SJCRH30 (cell line): Measurements from ENCODE around the gene RAB11FIP5. TPM values are rescaled to one million over a fixed set of nuclear protein-coding genes. Genes with fewer than 3 reads are reported as not detected.
"Not testable (repeated sequence)": the region's sequence is repeated elsewhere in the genome, so short reads cannot be mapped to it uniquely, and the experiment has no call there.

Experiments used
- DNase-seq, 2 experiments: peaks; one replicate each; pipeline ENCODE4 v3.0.0-alpha.2; 2015 to 2020
- H3K27ac ChIP-seq: fragments of 250-450 bp; sonication (Bioruptor Pico); 2 replicates; pipeline ENCODE4 v1.5.1; 2020; ENCODE audit warnings: mild to moderate bottlenecking, moderate library complexity
- H3K27me3 ChIP-seq: fragments of 250-450 bp; sonication (Bioruptor Pico); 2 replicates; pipeline ENCODE4 v1.5.1; 2020; ENCODE audit warnings: mild to moderate bottlenecking, moderate library complexity
- H3K36me3 ChIP-seq: fragments of 250-450 bp; sonication (Bioruptor Pico); 2 replicates; pipeline ENCODE4 v1.5.1; 2020; ENCODE audit warnings: mild to moderate bottlenecking, moderate library complexity
- H3K4me1 ChIP-seq: fragments of 250-450 bp; sonication (Bioruptor Pico); 2 replicates; pipeline ENCODE4 v1.5.1; 2020; ENCODE audit warnings: mild to moderate bottlenecking, moderate library complexity
- H3K4me3 ChIP-seq: fragments of 250-450 bp; sonication (Bioruptor Pico); 2 replicates; pipeline ENCODE4 v1.5.1; 2020; ENCODE audit warnings: mild to moderate bottlenecking, moderate library complexity
- H3K9me3 ChIP-seq: fragments of 250-450 bp; sonication (Bioruptor Pico); replicated peaks from 2 replicates; pipeline ENCODE4 v1.5.1; 2020; ENCODE audit warnings: mild to moderate bottlenecking, moderate library complexity
- total RNA-seq: library from RNA; depleted of rRNA; stranded (reverse); fragments of >200 nt; shearing (Covaris generic); gene quantifications from 2 replicates; pipeline ENCODE4 v1.2.3, GENCODE V29; 2014; rRNA removed

Gene RAB11FIP5
- total RNA-seq, result 7.9 and 8.1 TPM in 2 replicates

- Histone ChIP-seq H3K9me3 (no peaks in the 10 kb centered on the region), H3K4me1 (peaks cover 5% of the 10 kb centered on the region), H3K36me3 (no peaks in the 10 kb centered on the region), H3K27ac (peak within 1 kb of the TSS; percentile 67), H3K27me3 (no peaks in the 10 kb centered on the region), H3K4me3 (peak within 1 kb of the TSS; percentile 85)
- peak; percentile 70 to 81 for DNase-seq
Measured at GRCh38 chr2:73112913-73113854, at the start of gene RAB11FIP5. Gene RAB11FIP5 (minus strand): TSS chr2:73112948. CDS start chr2:73112777, 171 bp downstream.

DNA sequence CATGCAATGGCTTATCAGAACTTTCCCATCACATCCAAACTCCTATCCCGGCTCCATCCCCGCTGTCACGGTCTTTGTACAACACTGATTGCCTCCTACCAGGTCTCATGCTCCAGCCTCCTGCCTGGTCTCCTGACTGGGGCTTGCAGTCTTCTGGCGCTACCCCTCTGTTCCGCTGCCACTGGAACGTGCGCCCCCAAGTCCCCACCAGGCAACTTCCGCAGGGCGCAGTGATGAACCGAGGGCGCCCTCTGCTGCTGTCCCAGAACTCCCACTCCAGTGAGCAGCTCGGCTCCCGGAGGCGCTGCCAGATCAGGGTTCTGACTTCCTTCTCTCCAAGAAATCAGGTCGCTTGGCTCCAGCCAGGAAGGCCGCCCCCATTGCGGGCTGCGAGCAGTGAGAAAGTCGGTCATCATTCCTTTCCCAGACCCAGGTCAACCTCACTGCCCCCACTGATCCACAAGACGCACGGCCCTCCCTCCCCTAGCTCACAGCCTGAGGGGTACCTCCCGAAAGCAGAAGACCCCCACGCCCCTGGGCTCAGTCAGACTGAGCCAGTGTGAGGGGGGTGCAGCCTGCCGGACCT is 43.9 kb upstream of the RAB11FIP5 start:
- H3K4me1 ChIP-seq, result no peaks in the 10 kb centered on the region
- H3K9me3 ChIP-seq, result no peaks in the 10 kb centered on the region; the same call in 1 of the 2 replicates
- no peaks in the 10 kb centered on the region for H3K36me3 ChIP-seq
- H3K27ac ChIP-seq, result no peak overlapping the region
- no peak overlapping the region for H3K4me3 ChIP-seq
- H3K27me3 ChIP-seq, result peaks cover 16% of the 10 kb centered on the region; the same call in 1 of the 2 replicates
- peak; percentile 62 to 73 for DNase-seq

GRCh38 chr2:73142937-73143336 is 30.2 kb upstream of the RAB11FIP5 start:
- no peak for DNase-seq
- no peaks in the 10 kb centered on the region for H3K9me3 ChIP-seq
- no peaks in the 10 kb centered on the region for H3K4me1 ChIP-seq
- no peak overlapping the region for H3K4me3 ChIP-seq
- H3K27ac ChIP-seq, result no peak overlapping the region
- no peaks in the 10 kb centered on the region for H3K27me3 ChIP-seq
- H3K36me3 ChIP-seq, result no peaks in the 10 kb centered on the region

- Histone ChIP-seq H3K4me3 (no peak overlapping the region), H3K9me3 (no peaks in the 10 kb centered on the region), H3K4me1 (no peaks in the 10 kb centered on the region), H3K36me3 (no peaks in the 10 kb centered on the region), H3K27me3 (no peaks in the 10 kb centered on the region), H3K27ac (no peak overlapping the region)
- no peak for DNase-seq
Measured at GRCh38 chr2:73141896-73142295, 29.1 kb upstream of the RAB11FIP5 start.

DNA sequence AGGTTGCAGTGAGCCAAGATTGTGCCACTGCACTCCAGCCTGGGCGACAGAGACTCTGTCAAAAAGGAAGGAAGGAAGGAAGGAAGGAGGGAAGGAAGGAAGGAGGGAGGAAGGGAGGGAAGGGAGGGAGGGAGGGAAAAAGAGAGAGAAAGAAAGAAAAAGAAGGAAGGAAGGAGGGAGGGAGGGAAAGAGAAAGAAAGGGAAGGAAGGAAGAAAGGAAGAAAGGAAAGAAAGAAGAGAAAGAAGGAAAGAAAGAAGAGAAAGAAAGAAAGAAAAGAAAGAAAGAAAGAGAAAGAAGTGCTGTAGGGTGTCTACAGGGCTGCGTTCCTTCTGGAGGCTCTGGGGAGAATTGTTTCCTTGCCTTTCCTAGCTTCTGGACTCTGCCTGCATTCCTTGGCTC is 22.5 kb upstream of the RAB11FIP5 start:
- no peaks in the 10 kb centered on the region for H3K36me3 ChIP-seq
- H3K9me3 ChIP-seq, result no peaks in the 10 kb centered on the region
- no peak overlapping the region for H3K4me3 ChIP-seq
- H3K27ac ChIP-seq, result no peak overlapping the region
- no peaks in the 10 kb centered on the region for H3K4me1 ChIP-seq
- DNase-seq, result no peak
- H3K27me3 ChIP-seq, result peaks cover 3% of the 10 kb centered on the region; the same call in 1 of the 2 replicates

DNA sequence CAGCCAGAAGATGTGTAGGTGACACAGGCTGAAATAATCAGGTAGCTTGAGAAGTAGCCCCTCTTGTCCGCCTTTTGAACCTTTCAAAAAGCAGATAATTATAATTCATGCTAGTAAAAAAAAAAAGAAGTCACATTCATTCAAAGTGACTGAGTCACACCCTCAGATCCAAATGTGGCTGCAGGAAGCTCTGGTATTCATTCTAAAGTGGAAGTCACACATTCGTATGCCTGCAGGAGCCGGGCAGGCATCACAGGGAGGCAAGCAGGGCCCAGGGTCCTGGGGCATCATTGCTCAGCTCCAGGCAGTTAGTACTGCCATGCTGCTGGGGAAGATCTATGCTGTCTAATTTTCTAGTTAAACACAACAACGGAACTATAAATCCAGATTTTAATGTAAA is 21.7 kb upstream of the RAB11FIP5 start:
- no peaks in the 10 kb centered on the region for H3K36me3 ChIP-seq
- peaks cover 3% of the 10 kb centered on the region; the same call in 1 of the 2 replicates for H3K27me3 ChIP-seq
- no peaks in the 10 kb centered on the region for H3K4me1 ChIP-seq
- DNase-seq, result no peak
- no peak overlapping the region for H3K27ac ChIP-seq
- H3K9me3 ChIP-seq, result no peaks in the 10 kb centered on the region
- H3K4me3 ChIP-seq, result no peak overlapping the region

GRCh38 chr2:73133566-73134197 is 20.9 kb upstream of the RAB11FIP5 start:
- H3K27ac ChIP-seq, result no peak overlapping the region
- H3K27me3 ChIP-seq, result peaks cover 3% of the 10 kb centered on the region; the same call in 1 of the 2 replicates
- no peak overlapping the region for H3K4me3 ChIP-seq
- DNase-seq, result no peak
- H3K9me3 ChIP-seq, result no peaks in the 10 kb centered on the region
- H3K36me3 ChIP-seq, result no peaks in the 10 kb centered on the region
- no peaks in the 10 kb centered on the region for H3K4me1 ChIP-seq

- H3K27ac ChIP-seq, result no peak overlapping the region
- H3K4me1 ChIP-seq, result no peaks in the 10 kb centered on the region
- no peaks in the 10 kb centered on the region; the same call in 1 of the 2 replicates for H3K9me3 ChIP-seq
- peaks cover 3% of the 10 kb centered on the region; the same call in 1 of the 2 replicates for H3K27me3 ChIP-seq
- H3K36me3 ChIP-seq, result no peaks in the 10 kb centered on the region
- no peak for DNase-seq
- H3K4me3 ChIP-seq, result no peak overlapping the region
Measured at GRCh38 chr2:73131807-73132206, 19.1 kb upstream of the RAB11FIP5 start.

GRCh38 chr2:73130790-73131189 is 18.0 kb upstream of the RAB11FIP5 start:
- Histone ChIP-seq H3K27ac (no peak overlapping the region), H3K36me3 (no peaks in the 10 kb centered on the region), H3K9me3 (no peaks in the 10 kb centered on the region; the same call in 1 of the 2 replicates), H3K4me1 (no peaks in the 10 kb centered on the region), H3K4me3 (no peak overlapping the region), H3K27me3 (0 out of 2 replicates have a peak, but pooled peaks cover 3% of the 10 kb centered on the region)
- DNase-seq, result no peak

DNA sequence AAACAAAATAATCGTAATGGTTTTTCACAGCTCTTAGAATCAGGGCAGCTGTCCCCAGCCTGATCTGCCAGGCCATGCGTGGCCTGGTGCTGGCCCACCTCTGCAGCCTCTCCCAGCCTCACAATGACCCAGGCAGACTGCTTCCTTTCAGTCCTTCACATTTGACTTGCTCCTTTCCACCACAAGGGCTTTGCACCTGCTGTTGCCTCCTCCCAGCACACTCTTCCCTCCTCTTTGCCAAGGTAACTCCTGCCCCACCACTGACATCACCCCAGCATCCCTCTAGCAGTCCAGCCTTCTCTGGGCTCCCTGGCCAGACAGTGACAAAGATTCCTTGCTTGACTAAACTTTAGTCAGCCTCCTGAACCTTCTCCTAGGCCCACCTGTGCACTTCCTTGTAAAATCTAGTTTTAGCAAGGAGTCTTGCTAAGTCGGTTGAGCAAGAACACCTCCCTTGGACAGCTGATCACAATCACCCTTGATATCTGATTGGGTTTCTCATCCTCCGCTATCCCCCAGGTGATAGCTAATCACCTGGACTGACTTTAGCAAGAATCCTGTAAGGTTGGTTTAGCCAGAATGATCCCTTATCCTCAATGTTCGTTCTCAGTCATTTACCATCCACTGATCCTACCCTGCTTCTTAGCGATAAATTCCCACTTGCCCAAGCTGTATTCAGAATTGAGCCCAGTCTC is 16.2 kb upstream of the RAB11FIP5 start:
- Histone ChIP-seq H3K4me1 (no peaks in the 10 kb centered on the region), H3K36me3 (no peaks in the 10 kb centered on the region), H3K9me3 (peaks cover 3% of the 10 kb centered on the region), H3K27ac (no peak overlapping the region), H3K4me3 (no peak overlapping the region), H3K27me3 (0 out of 2 replicates have a peak, but pooled peaks cover 3% of the 10 kb centered on the region)
- DNase-seq, result no peak

DNA sequence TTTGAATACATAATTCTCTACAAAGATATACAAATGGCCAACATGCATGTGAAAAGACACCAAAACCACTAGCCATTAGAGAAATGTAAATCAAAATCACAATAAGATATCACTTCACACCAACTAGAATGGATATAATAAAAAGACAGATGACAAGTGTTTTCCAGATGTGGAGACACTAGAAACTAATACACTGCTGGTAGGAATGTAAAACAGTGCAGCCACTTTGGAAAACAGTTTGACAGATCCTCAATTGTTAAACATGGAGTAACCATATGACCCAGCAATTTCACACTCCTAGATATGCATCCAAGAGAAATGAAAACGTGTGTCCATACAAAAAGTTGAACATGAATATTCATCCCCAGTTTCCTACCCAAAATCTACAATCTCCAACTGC is 9.8 kb upstream of the RAB11FIP5 start:
- Histone ChIP-seq H3K36me3 (no peaks in the 10 kb centered on the region), H3K9me3 (peaks cover 7% of the 10 kb centered on the region)
- no peak for DNase-seq

GRCh38 chr2:73119611-73120239 is 7.0 kb upstream of the RAB11FIP5 start:
- H3K4me1 ChIP-seq, H3K9me3 ChIP-seq, H3K27ac ChIP-seq, H3K36me3 ChIP-seq, H3K4me3 ChIP-seq, DNase-seq: not testable (repeated sequence)
- peaks cover 10% of the 10 kb centered on the region; the same call in 1 of the 2 replicates for H3K27me3 ChIP-seq

More for the DNA sequence above, 9.8 kb upstream of the RAB11FIP5 start:
- Histone ChIP-seq H3K27ac (no peak overlapping the region), H3K4me3 (no peak overlapping the region), H3K4me1 (no peaks in the 10 kb centered on the region), H3K27me3 (peaks cover 10% of the 10 kb centered on the region; the same call in 1 of the 2 replicates)

- no peak overlapping the region for H3K27ac ChIP-seq
- H3K27me3 ChIP-seq, result peaks cover 7% of the 10 kb centered on the region; the same call in 1 of the 2 replicates
- DNase-seq, result no peak
- no peaks in the 10 kb centered on the region for H3K4me1 ChIP-seq
- H3K36me3 ChIP-seq, result no peaks in the 10 kb centered on the region
- no peak overlapping the region for H3K4me3 ChIP-seq
- 0 out of 2 replicates have a peak, but pooled peaks cover 4% of the 10 kb centered on the region for H3K9me3 ChIP-seq
Measured at GRCh38 chr2:73117441-73117840, 4.7 kb upstream of the RAB11FIP5 start.
